Panc1 (cell line): ENCODE data around the gene OGFOD3. TPM values are rescaled to one million over a fixed set of nuclear protein-coding genes. Genes with fewer than 3 reads are reported as not detected.

ENCODE experiments used
- ATAC-seq: fragments of 200-7000 bp; cut with Tn5 transposase; 2 replicates; pipeline ENCODE4 v1.9.1; 2020; ENCODE audit warnings: mild to moderate bottlenecking, moderate library complexity
- BruUV-seq: library from RNA; stranded (reverse); fragments of 400-500 nt; replicated peaks from 2 replicates; lab custom pipeline; 2021; lab: Mats Ljungman, UMichigan
- CTCF ChIA-PET: fragments of 300-600 bp; sonication (Branson Sonifier 250); formaldehyde crosslinking; loops from one replicate; lab custom pipeline; 2022; ENCODE audit warnings: antibody characterized with exemption; lab: Charles Lee
- POLR2A ChIA-PET: fragments of 300-600 bp; sonication (Branson Sonifier 250); formaldehyde crosslinking; loops from one replicate; lab custom pipeline; 2022; ENCODE audit warnings: antibody characterized with exemption; lab: Charles Lee
- DNase-seq: peaks from one replicate; pipeline ENCODE4 v3.0.0-alpha.2; 2010; ENCODE audit warnings: low read depth, low spot score
- H3K27ac ChIP-seq: 2 replicates; pipeline ENCODE4 v1.5.1; 2011; ENCODE audit warnings: mild to moderate bottlenecking, low read length, inconsistent platforms
- H3K27me3 ChIP-seq: fragments of 200-500 bp; sonication (Bioruptor generic); 2 replicates; pipeline ENCODE4 v1.6.0; 2014; ENCODE audit warnings: low read length, inconsistent platforms; ENCODE audit not compliant: control insufficient read depth, insufficient read depth
- H3K36me3 ChIP-seq: fragments of 200-500 bp; sonication (Bioruptor generic); 2 replicates; pipeline ENCODE4 v1.5.1; 2014; ENCODE audit warnings: inconsistent platforms, mild to moderate bottlenecking, low read length, moderate library complexity; ENCODE audit not compliant: control insufficient read depth, insufficient read depth
- H3K4me1 ChIP-seq: 2 replicates; pipeline ENCODE4 v1.5.1; 2011; ENCODE audit warnings: inconsistent platforms, mild to moderate bottlenecking, low read length, moderate library complexity; ENCODE audit not compliant: control insufficient read depth, insufficient read depth
- H3K4me3 ChIP-seq, 2 experiments: 2 replicates each; pipeline ENCODE4 v1.5.1; 2011 to 2012; ENCODE audit warnings: low read depth in 2 of 2, low read length in 2 of 2, mild to moderate bottlenecking in 2 of 2, inconsistent platforms in 1 of 2, moderate library complexity in 1 of 2
- H3K9me3 ChIP-seq: fragments of 200-500 bp; sonication (Bioruptor generic); 2 replicates; pipeline ENCODE4 v1.5.1; 2014; ENCODE audit warnings: low read depth, mild to moderate bottlenecking, inconsistent platforms, low read length, moderate library complexity; ENCODE audit not compliant: control insufficient read depth, insufficient read depth
- CTCF ChIP-seq: fragments of 450-650 bp; IDR thresholded peaks from 2 replicates; pipeline ENCODE4 v1.5.1; 2017; ENCODE audit warnings: mild to moderate bottlenecking
- POLR2AphosphoS5 ChIP-seq: IDR thresholded peaks from 2 replicates; pipeline ENCODE4 v1.6.1; 2012; ENCODE audit warnings: mild to moderate bottlenecking, low read depth, low read length, moderate library complexity
- REST ChIP-seq, 2 experiments: IDR thresholded peaks; 2 replicates each; pipeline ENCODE4 v1.6.1; 2011 to 2012; ENCODE audit warnings: low read depth in 2 of 2, control low read depth in 1 of 2, low read length in 1 of 2, mild to moderate bottlenecking in 1 of 2, moderate library complexity in 1 of 2; ENCODE audit not compliant: insufficient read depth in 1 of 2
- SIN3A ChIP-seq: IDR thresholded peaks from 2 replicates; pipeline ENCODE4 v1.6.1; 2012; ENCODE audit warnings: low read depth, mild to moderate bottlenecking, low read length, moderate library complexity, borderline replicate concordance; ENCODE audit not compliant: insufficient read depth
- TCF7L2 ChIP-seq: IDR thresholded peaks from 2 replicates; pipeline ENCODE4 v1.6.1; 2011; ENCODE audit warnings: mild to moderate bottlenecking, low read depth, low read length, inconsistent platforms
- in situ Hi-C: cut with HindIII; loops from 2 replicates; pipeline ENCODE4 v1.10.0; 2016; ENCODE audit warnings: low sequenced_read_pairs, low pct_unique_long_range_greater_than_20kb
- intact Hi-C: fragments of 100-400 bp; cut with micrococcal nuclease; formaldehyde crosslinking; loops from one replicate; pipeline ENCODE4 v1.10.0; 2022; ENCODE audit not compliant: unreplicated experiment
- total RNA-seq: library from RNA; stranded (reverse); gene quantifications from one replicate; pipeline ENCODE4 v1.2.1, GENCODE V29; 2021; ENCODE audit not compliant: unreplicated experiment

OGFOD3 gene
- total RNA-seq, 1 experiment from 2014 or later = 53.9 TPM

- BruUV-seq = no TSS peak
- ChIA-PET CTCF (interaction anchor here (0.6 kb wide), 1 partner anchor 61 kb away, joined by 4 read pairs; no protein-coding TSS in a partner anchor), POLR2A (no interaction called here)
- DNase-seq (no peak), ATAC-seq (no peak)
- no peaks in the 10 kb centered on the region for H3K4me1 ChIP-seq
- H3K36me3 ChIP-seq = no peaks in the 10 kb centered on the region
- no peaks in the 10 kb centered on the region for H3K27me3 ChIP-seq
- TF ChIP-seq REST (IDR thresholded peaks at IDR 0.05; ENCODE audit: insufficient read depth in 1 of 2, low read depth in 2 of 2, low read length in 1 of 2) (no peak), CTCF (no peak), TCF7L2 (no peak), SIN3A (no peak), POLR2AphosphoS5 (no peak)
- H3K27ac ChIP-seq = no peak overlapping the region
- in situ Hi-C loops = no loop called here
- H3K9me3 ChIP-seq = no peaks in the 10 kb centered on the region
- H3K4me3 ChIP-seq = no peak overlapping the region
- intact Hi-C loops = no loop called here
Measured at GRCh38 chr17:82367724-82368524, 50.5 kb downstream of the OGFOD3 start.

GRCh38 chr17:82366749-82367148 is 51.6 kb downstream of the OGFOD3 start:
- BruUV-seq = no TSS peak
- ChIA-PET POLR2A (no interaction called here), CTCF (no interaction called here)
- H3K27ac ChIP-seq = no peak overlapping the region
- no peak overlapping the region for H3K4me3 ChIP-seq
- ATAC-seq (no peak), DNase-seq (no peak)
- no peaks in the 10 kb centered on the region for H3K9me3 ChIP-seq
- no peak for TF ChIP-seq POLR2AphosphoS5
- TF ChIP-seq TCF7L2 = no peak
- TF ChIP-seq CTCF = no peak
- no peak for TF ChIP-seq SIN3A
- in situ Hi-C loops = no loop called here
- no peaks in the 10 kb centered on the region for H3K27me3 ChIP-seq
- intact Hi-C loops = no loop called here
- H3K36me3 ChIP-seq = no peaks in the 10 kb centered on the region
- H3K4me1 ChIP-seq = no peaks in the 10 kb centered on the region
